Kidney (tissue), 22 donors: ENCODE results near the gene SPOP. TPM values are rescaled to one million over a fixed set of nuclear protein-coding genes. Genes with fewer than 3 reads are reported as not detected.

ENCODE experiments used
- DNase-seq, 5 donors: peaks; one replicate each; pipeline ENCODE4 v3.0.0-alpha.2; 2013 to 2020
- FAIRE-seq: peaks from 2 replicates; lab custom pipeline; 2012; peaks lifted over from hg19 to GRCh38; lab: Jason Lieb, UNC
- H3K27ac ChIP-seq, 2 donors: one replicate each; pipeline ENCODE4 v1.7.0; 2013; ENCODE audit warnings: low read depth in 2 of 2, low read length in 2 of 2, inconsistent platforms in 1 of 2
- H3K27me3 ChIP-seq: one replicate; pipeline ENCODE4 v1.7.1; 2013; ENCODE audit warnings: low read length, inconsistent platforms; ENCODE audit not compliant: control insufficient read depth, insufficient read depth
- H3K36me3 ChIP-seq, 3 donors: one replicate each; pipeline versions ENCODE4 v1.7.0 to v1.7.1; 2013; ENCODE audit warnings: low read length in 3 of 3, control low read depth in 1 of 3, inconsistent platforms in 1 of 3; ENCODE audit not compliant: insufficient read depth in 3 of 3, control insufficient read depth in 2 of 3
- H3K4me1 ChIP-seq, 3 donors: one replicate each; pipeline versions ENCODE4 v1.7.0 to v1.7.1; 2013; ENCODE audit warnings: low read length in 3 of 3, inconsistent platforms in 1 of 3, low read depth in 1 of 3; ENCODE audit not compliant: control insufficient read depth in 2 of 3, insufficient read depth in 2 of 3
- H3K4me3 ChIP-seq, 3 donors: one replicate each; pipeline versions ENCODE4 v1.7.0 to v1.8.1; 2013; ENCODE audit warnings: low read length in 3 of 3, control low read depth in 1 of 3, inconsistent platforms in 1 of 3
- H3K9ac ChIP-seq, 3 donors: one replicate each; pipeline versions ENCODE4 v1.7.0 to v1.7.1; 2013; ENCODE audit warnings: low read length in 3 of 3, control low read depth in 1 of 3, inconsistent platforms in 1 of 3
- H3K9me3 ChIP-seq, 3 donors: one replicate each; pipeline versions ENCODE4 v1.7.0 to v1.7.1; 2013; ENCODE audit warnings: low read length in 3 of 3, control low read depth in 1 of 3, inconsistent platforms in 1 of 3; ENCODE audit not compliant: control insufficient read depth in 2 of 3, insufficient read depth in 1 of 3
- intact Hi-C: fragments of 100-400 bp; cut with DNase I; formaldehyde crosslinking; loops from one replicate; pipeline ENCODE4 v1.11.1; 2022
- long read RNA-seq, 10 donors: library from polyadenylated mRNA in 1 of 10; unstranded in 1 of 10; transcript quantifications; one replicate each; pipeline ENCODE4 v2.0.0 and lab custom pipeline, GENCODE V29; 2021 to 2026
- polyA plus RNA-seq: library from polyadenylated mRNA; stranded (reverse); fragments of 350-450 nt; fragmentation: Illumina TruSeq; extraction: RNeasy Lipid Tissue Mini Kit (QIAGEN cat#74804); gene quantifications from one replicate; pipeline ENCODE4 v1.2.3, GENCODE V29; 2014; ENCODE audit warnings: low read depth, low replicate concordance; ENCODE audit not compliant: insufficient read depth
- total RNA-seq: library from RNA; stranded (reverse); fragmentation: NEBNext Ultra II Directional; extraction: Animal tissue kit (Norgen Biotek cat#: 25700); gene quantifications from one replicate; pipeline ENCODE4 v1.2.1, GENCODE V29; 2021
- TF ChIP-seq, protein P1 (sequence below): IDR thresholded peaks from 3 replicates; pipeline ENCODE4 v1.5.1; 2012; ENCODE audit warnings: mild to moderate bottlenecking, moderate library complexity, borderline replicate concordance; ENCODE audit not compliant: insufficient read depth; ENCODE audit errors: extremely low read depth
- donor health status: control.
- donor health status: control.
- donor health status: control.
- donor health status: control.
- donor health status: control.
- donor health status: DM: yes; HTN: yes; CAD: no.
- donor health status: Normal renal cell carcinoma (clear cell type).

Gene SPOP
- total RNA-seq, result 73.8 TPM
- 28.2 TPM for polyA plus RNA-seq
- long read RNA-seq, donor 1, transcript SPOP-206 (10 exons, 1,865 nt), result minor isoform, 11 of 52 reads
- long read RNA-seq, donor 1, transcript SPOP-221 (1 exons, 2,135 nt), result major isoform, 36 of 52 reads
- long read RNA-seq, donor 1, partial matches to known transcripts, result 0 of 52 reads
- long read RNA-seq, donor 1, other reads (novel, unspliced or antisense), result 0 of 52 reads
- long read RNA-seq, donor 2, transcript SPOP-206 (10 exons, 1,865 nt), result minor isoform, 7 of 46 reads
- long read RNA-seq, donor 2, transcript SPOP-222 (2 exons, 421 nt), result minor isoform, 9 of 46 reads
- long read RNA-seq, donor 2, transcript SPOP-221 (1 exons, 2,135 nt), result major isoform, 28 of 46 reads
- long read RNA-seq, donor 2, partial matches to known transcripts, result 0 of 46 reads
- long read RNA-seq, donor 2, other reads (novel, unspliced or antisense), result 0 of 46 reads
- long read RNA-seq, donor 3, transcript SPOP-206 (10 exons, 1,865 nt), result minor isoform, 10 of 52 reads
- long read RNA-seq, donor 3, transcript SPOP-222 (2 exons, 421 nt), result minor isoform, 11 of 52 reads
- long read RNA-seq, donor 3, transcript SPOP-221 (1 exons, 2,135 nt), result major isoform, 31 of 52 reads
- long read RNA-seq, donor 3, partial matches to known transcripts, result 0 of 52 reads
- long read RNA-seq, donor 3, other reads (novel, unspliced or antisense), result 0 of 52 reads
- long read RNA-seq, donor 4, transcript SPOP-222 (2 exons, 421 nt), result minor isoform, 10 of 43 reads
- long read RNA-seq, donor 4, transcript SPOP-206 (10 exons, 1,865 nt), result major isoform, 23 of 43 reads
- long read RNA-seq, donor 4, transcript SPOP-221 (1 exons, 2,135 nt), result minor isoform, 7 of 43 reads
- long read RNA-seq, donor 4, partial matches to known transcripts, result 0 of 43 reads
- long read RNA-seq, donor 4, other reads (novel, unspliced or antisense), result 0 of 43 reads
- long read RNA-seq, donor 5, partial matches to known transcripts, result 0 of 3 reads
- long read RNA-seq, donor 5, other reads (novel, unspliced or antisense), result 0 of 3 reads
- long read RNA-seq, donor 6, transcript SPOP-206 (10 exons, 1,865 nt), result minor isoform, 11 of 55 reads
- long read RNA-seq, donor 6, transcript SPOP-221 (1 exons, 2,135 nt), result major isoform, 31 of 55 reads
- long read RNA-seq, donor 6, transcript SPOP-222 (2 exons, 421 nt), result minor isoform, 8 of 55 reads
- long read RNA-seq, donor 6, partial matches to known transcripts, result 0 of 55 reads
- long read RNA-seq, donor 6, other reads (novel, unspliced or antisense), result 0 of 55 reads
- long read RNA-seq, donor 7, transcript SPOP-221 (1 exons, 2,135 nt), result major isoform, 36 of 97 reads
- long read RNA-seq, donor 7, transcript SPOP-206 (10 exons, 1,865 nt), result minor isoform, 35 of 97 reads
- long read RNA-seq, donor 7, transcript SPOP-201 (11 exons, 2,965 nt), result minor isoform, 6 of 97 reads
- long read RNA-seq, donor 7, partial matches to known transcripts, result 4 of 97 reads
- long read RNA-seq, donor 7, other reads (novel, unspliced or antisense), result 14 of 97 reads
- long read RNA-seq, donor 8, transcript SPOP-221 (1 exons, 2,135 nt), result major isoform, 27 of 44 reads
- long read RNA-seq, donor 8, transcript SPOP-206 (10 exons, 1,865 nt), result minor isoform, 7 of 44 reads
- long read RNA-seq, donor 8, transcript SPOP-222 (2 exons, 421 nt), result minor isoform, 8 of 44 reads
- long read RNA-seq, donor 8, partial matches to known transcripts, result 0 of 44 reads
- long read RNA-seq, donor 8, other reads (novel, unspliced or antisense), result 0 of 44 reads
- long read RNA-seq, donor 9, transcript SPOP-221 (1 exons, 2,135 nt), result major isoform, 12 of 20 reads
- long read RNA-seq, donor 9, partial matches to known transcripts, result 0 of 20 reads
- long read RNA-seq, donor 9, other reads (novel, unspliced or antisense), result 0 of 20 reads
- long read RNA-seq, donor 10, transcript SPOP-222 (2 exons, 421 nt), result minor isoform, 10 of 72 reads
- long read RNA-seq, donor 10, transcript SPOP-206 (10 exons, 1,865 nt), result minor isoform, 5 of 72 reads
- long read RNA-seq, donor 10, transcript SPOP-221 (1 exons, 2,135 nt), result major isoform, 28 of 72 reads
- long read RNA-seq, donor 10, partial matches to known transcripts, result 28 of 72 reads
- long read RNA-seq, donor 10, other reads (novel, unspliced or antisense), result 0 of 72 reads

GRCh38 chr17:49677933-49678847 is at the start of gene SPOP:
SPOP (minus strand) TSS chr17:49678097; CDS start chr17:49622810, 55,287 bp downstream.
- FAIRE-seq, result peak; percentile 19
- intact Hi-C loops, result no loop called here
- no peaks in the 10 kb centered on the region for H3K9me3 ChIP-seq
- H3K4me3 ChIP-seq, result peak within 1 kb of the TSS; percentile 68 to 92 (median 71)
- DNase-seq, result peak; percentile 99 to 100 (median 100)
- H3K36me3 ChIP-seq, result no peaks in the 10 kb centered on the region
- peaks cover 0 to 27% (median 13%) of the 10 kb centered on the region in 3 donors for H3K4me1 ChIP-seq
- H3K27ac ChIP-seq, result peak within 1 kb of the TSS; percentile 98 to 99
- no peaks in the 10 kb centered on the region for H3K27me3 ChIP-seq
- H3K9ac ChIP-seq, result peak within 1 kb of the TSS; percentile 43 to 95 (median 85)
- TF ChIP-seq, protein P1, sequence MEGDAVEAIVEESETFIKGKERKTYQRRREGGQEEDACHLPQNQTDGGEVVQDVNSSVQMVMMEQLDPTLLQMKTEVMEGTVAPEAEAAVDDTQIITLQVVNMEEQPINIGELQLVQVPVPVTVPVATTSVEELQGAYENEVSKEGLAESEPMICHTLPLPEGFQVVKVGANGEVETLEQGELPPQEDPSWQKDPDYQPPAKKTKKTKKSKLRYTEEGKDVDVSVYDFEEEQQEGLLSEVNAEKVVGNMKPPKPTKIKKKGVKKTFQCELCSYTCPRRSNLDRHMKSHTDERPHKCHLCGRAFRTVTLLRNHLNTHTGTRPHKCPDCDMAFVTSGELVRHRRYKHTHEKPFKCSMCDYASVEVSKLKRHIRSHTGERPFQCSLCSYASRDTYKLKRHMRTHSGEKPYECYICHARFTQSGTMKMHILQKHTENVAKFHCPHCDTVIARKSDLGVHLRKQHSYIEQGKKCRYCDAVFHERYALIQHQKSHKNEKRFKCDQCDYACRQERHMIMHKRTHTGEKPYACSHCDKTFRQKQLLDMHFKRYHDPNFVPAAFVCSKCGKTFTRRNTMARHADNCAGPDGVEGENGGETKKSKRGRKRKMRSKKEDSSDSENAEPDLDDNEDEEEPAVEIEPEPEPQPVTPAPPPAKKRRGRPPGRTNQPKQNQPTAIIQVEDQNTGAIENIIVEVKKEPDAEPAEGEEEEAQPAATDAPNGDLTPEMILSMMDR, result no peak

GRCh38 chr17:49727380-49727779 is 49.5 kb upstream of the SPOP start:
- H3K27me3 ChIP-seq, result no peaks in the 10 kb centered on the region
- no peaks in the 10 kb centered on the region for H3K9me3 ChIP-seq
- H3K4me1 ChIP-seq, result peaks cover 0 to 6% (median 3%) of the 10 kb centered on the region in 3 donors
- TF ChIP-seq, protein P1, result no peak
- DNase-seq (no peak), FAIRE-seq (no peak)
- peaks cover 0 to 8% (median 0%) of the 10 kb centered on the region in 3 donors for H3K36me3 ChIP-seq
- no peak overlapping the region for H3K9ac ChIP-seq
- H3K27ac ChIP-seq, result no peak overlapping the region
- intact Hi-C loops, result no loop called here
- H3K4me3 ChIP-seq, result no peak overlapping the region
